GM21529 (cell line): Measurements from ENCODE around the gene HUS1.
A peak's percentile ranks its signal among the peaks of the same experiment; 100 is the strongest.
"Not testable (repeated sequence)": the region's sequence is repeated elsewhere in the genome, so short reads cannot be mapped to it uniquely, and the experiment has no call there.

Source experiments
- ATAC-seq: cut with Tn5 transposase; IDR thresholded peaks from one replicate; pipeline ENCODE4 v1.9.1; 2021; ENCODE audit not compliant: unreplicated experiment

Gene HUS1

DNA sequence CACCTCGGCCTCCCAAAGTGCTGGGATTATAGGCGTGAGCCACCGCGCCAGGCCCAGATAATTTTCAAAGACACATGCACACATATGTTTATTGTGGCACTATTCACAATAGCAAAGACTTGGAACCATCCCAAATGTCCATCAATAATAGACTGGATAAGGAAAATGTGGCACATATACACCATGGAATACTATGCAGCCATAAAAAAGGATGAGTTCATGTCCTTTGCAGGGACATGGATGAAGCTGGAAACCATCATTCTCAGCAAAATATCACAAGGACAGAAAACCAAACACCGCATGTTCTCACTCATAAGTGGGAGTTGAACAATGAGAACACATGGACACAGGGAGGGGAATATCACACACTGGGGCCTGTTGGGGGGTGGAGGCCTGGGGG lies 1.2 kb upstream of the HUS1 start:
- not testable (repeated sequence) for ATAC-seq

DNA sequence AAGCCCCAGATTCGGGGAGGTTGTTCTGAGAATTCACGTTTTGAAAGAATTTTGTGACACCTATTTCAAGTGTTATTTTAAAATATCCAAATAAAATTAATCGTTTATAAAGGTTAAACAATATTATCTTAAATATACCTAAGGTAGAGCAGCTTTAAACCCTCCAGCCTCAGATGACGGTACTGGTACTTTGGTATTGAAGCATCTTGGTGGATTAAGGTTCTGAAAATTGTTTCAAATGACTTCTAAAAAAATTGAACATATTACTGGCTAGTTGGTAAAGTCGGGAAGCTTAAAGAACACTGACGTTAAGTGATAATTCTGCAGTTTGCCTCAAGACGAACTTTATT lies 392 bp upstream of the HUS1 start:
- ATAC-seq = no peak

DNA sequence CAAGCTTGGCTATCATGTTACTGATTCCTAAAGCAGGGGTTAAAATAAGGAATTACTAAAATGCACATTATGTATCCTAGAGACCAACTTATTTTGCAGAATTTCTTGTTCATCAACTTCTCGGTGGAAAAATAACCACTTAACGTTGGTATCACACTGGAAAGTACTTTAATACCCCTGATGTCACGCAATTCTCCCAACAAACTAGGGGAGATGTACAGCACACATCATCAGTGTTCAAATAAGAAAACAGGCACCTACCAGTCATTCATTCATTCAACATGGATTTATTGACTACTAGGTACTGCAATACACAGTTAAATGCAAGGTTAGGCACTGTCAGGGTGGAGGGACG lies 648 bp downstream of the HUS1 start:
- no peak for ATAC-seq

DNA sequence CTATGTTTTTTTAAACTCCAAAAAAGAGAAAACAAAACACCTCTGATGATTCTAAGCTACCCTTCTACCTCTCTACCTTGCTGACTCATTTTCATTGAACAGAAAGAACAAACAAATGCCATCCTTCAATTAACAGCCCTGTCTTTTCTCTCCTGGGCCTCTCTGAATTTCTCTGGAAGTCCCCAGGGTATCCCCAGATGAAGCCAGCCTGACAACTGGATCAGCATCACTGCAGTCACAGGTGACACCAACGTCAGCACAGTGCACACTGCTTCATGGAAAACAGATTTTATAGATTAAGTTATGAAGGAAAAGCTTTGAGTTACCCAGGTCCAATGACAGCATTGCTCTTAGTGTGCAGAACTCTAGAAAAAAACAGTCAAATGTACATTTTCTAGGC lies 5.7 kb downstream of the HUS1 start:
- ATAC-seq = no peak

DNA sequence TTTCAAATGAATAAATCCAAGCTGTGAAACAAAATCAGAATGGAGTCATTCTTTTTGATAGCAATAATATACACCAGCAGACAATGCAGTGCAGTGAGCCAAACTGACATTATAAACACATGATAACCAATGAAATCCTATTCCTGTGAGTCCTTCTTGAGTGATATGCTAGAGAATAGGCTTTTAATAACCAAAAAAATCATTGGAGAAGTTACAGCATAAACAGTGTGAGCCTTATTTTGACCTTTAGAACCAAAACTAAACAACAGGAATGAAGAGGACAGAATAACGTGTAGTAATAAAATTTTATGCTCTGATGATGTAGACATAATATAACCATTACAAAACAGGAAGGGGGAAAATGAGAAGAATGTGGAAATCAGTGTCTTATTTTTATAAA lies 8.7 kb downstream of the HUS1 start:
- ATAC-seq = no peak

DNA sequence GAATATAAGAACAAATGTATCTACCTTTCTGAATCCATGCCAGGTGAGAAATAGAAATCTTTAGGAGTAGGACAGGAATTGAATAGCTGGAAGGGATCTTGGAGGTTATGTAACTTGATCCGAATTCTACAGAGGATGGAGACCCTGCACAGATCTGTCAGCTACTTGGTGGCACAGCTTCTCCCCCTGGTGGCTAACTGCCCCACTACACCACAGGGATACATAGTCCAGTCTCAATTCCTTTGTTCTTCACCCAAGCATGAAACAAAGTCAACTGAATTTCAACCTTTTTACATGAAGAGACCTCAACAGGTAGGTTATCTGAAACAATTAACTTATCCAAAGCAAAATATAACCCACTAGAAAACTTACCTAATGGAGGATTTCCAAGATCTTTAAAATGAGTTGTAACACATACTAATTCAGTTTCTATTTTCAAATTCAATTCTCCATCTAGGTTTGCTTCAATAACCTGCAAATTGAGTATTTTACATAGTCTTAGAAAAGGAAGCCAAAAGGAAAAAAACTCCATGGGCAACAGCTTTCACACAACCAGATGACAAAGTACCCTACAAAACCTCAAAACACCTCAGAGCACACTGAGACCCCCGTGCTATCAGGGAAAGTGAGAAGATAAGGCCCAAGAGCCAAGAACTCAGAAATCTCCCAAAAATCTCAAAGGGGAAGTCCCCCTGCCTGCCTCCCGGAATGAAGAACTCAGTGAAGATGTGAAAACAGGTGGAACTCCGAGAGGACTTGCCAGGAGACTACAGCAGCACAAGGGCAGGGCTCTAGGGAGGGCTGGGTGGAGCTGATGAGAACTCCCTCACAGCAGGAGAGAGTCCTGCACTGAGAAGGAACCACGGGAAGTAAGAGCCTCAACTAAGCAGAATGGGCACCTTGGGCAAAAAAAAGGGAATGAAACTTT lies 10.3 kb downstream of the HUS1 start:
- ATAC-seq = peak; percentile 80

DNA sequence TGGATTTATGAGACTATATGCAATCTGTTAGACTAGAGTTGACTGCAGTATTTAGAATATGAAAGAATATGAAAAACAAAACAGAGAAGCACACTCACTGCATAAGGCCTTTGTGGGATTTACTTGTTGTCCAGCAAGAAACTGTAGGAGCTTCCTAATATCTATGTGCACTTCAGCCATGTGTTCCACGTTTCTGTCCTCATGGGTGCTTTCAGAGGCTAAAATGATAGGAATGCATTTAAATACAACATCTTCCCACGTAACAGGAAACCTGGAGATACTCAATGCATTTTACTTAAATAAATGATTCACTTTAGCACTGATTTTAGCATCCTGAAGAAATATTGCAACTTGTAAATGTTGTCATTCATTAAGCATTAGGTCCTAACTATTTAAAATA lies 11.7 kb downstream of the HUS1 start:
- no peak for ATAC-seq

GRCh38 chr7:47967123-47967522 lies 12.3 kb downstream of the HUS1 start:
- ATAC-seq = no peak

- ATAC-seq = no peak
Observed at GRCh38 chr7:47965456-47965855, 14.0 kb downstream of the HUS1 start.

DNA sequence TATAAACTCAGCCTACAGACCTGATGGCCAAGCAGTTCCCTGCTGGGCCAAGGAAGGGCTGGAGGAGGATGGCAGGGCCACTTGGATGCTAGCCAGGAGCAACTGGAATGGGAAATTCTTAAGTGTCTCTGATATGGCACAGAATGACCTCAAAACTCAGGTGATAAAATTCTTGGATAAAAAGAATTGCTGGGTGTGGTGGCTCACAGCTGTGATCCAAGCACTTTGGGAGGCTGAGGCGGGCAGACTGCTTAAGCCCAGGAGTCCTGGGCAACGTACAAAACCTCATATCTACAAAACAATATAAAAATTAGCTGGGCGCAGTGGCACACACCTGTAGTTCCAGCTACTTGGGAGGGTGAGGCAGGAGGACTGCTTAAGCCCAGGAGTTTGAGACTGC lies 17.2 kb downstream of the HUS1 start:
- no peak for ATAC-seq

DNA sequence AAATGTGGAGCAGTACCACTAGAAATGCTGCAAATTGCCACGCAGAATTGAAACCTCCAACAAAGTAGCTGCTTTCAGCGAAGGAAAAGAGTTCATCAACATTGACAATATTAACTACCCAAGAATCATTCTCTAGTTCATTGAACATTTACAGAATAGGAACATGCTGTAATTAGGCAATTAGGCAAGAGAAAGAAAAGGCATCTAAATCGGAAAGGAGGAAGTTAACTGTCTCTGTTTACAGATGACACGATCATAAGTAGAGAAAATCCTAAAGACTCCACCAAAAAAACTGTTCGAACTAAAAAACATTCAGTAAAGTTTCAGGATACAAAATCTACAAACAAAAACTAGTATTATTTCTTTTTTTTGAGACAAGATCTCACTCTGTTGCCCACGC lies 22.3 kb downstream of the HUS1 start:
- ATAC-seq = no peak

DNA sequence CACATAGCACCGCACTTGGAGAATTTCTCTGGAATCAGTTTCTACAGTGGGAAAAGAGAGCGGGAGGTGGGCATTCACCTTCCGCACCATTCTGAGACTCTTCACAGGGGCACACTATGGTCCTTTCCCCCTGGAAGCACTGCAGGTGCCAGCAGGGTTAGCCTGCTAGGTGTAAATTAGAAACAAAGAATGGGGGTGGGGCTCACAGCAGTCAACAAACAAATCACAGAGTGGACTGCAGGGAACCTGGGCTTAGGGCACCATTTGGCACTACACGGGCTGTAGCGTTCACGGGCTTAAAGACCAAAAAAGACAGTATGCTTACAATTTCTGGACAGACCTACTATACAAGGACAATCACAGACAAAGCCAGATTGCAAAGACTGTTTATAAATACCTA lies 23.2 kb downstream of the HUS1 start:
- no peak for ATAC-seq

DNA sequence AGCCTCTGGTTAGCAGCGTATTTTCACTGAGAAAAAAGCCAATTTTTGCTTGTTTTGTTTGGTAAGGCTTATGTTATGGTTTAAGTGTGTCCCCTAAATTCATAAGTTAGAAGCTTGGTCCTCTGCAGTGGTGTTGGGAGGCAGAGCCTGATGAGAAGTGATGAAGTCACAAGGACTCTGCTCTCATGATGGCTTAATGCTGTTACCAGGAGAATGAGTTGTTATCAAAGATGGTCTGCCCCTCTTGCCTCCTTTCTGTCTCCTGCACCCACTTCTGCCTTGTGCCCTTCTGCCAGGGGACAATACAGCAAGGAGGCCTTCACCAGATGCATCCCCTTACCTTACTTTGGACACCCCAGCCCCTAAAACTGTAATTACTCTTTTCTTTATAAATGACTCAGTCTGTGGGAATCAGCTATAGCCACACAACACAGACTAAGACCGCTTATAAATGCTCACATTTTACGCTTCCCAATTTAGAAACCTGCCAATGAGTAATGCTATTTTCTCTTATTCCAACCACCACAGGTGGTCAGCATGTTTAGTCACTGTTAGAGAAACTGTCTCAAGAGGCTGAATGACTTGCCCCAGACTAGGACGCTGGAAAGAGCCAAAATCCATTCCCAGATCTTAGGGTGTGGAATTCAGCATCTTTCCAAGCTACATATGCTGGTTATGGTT lies 25.0 kb downstream of the HUS1 start:
- ATAC-seq = peak; percentile 44

DNA sequence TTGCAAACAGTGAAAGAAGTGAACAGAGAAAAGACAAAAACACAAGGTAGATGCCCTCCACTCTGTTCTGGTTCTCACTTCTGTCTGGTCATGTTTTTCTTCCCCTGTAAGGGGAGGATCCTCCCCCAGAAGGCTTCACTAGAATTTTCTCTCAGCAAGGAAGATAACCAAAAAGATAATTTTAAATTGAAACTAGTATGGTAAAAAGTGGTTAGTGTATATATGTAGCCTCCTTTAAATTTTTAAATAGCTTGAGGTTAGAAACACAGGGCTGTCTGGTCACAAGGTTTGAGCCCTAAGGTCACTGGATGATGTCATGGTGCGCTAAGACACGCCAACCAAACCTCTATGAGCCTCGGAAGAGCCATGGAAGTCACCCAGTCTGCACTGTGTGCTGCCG lies 25.6 kb downstream of the HUS1 start:
- ATAC-seq = peak; percentile 79

GRCh38 chr7:47952224-47952623 lies 27.2 kb downstream of the HUS1 start:
- no peak for ATAC-seq

DNA sequence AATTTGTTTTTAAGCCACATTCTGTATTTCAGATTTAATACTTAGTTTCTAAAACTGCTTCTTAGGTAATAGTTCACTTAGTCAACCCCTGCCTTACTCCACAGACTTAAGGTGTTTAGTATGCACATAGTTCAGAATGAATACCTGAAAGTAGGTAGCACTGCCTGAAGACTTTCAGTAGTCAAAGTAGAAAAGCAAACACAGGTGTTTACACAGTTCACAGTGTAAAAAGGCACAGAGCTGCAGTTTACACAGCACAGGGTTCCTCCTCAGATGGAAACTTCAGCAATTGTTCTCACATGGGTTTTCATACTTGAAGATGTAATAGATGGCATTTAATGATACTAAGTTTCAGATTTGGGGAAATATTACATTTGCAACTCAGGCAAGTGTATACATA lies 28.0 kb downstream of the HUS1 start:
- no peak for ATAC-seq

DNA sequence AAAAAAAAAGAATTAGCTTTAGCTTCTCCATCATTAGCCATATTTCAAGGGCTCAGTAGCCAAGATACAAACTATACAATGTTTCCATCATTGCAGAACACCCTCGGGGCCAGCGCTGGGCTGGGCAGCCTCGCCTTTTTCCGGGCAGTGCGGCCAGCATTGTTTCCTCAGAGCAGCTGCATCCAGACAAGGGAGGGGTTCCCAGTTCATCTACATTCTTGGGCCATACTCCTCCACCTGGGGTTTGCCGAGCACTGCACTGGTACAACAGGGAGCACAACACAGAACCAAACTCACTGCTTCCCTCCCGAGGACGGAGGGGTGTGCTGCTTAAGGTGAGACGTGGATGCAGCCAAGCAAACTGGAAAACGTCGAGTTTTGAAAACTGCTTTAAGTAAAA lies 28.7 kb downstream of the HUS1 start:
- no peak for ATAC-seq

GRCh38 chr7:47949703-47950102 lies 29.7 kb downstream of the HUS1 start:
- ATAC-seq = no peak

GRCh38 chr7:47948141-47948790 lies 31.1 kb downstream of the HUS1 start, which contains the start of gene PKD1L1:
Gene PKD1L1, minus strand, starts transcription at chr7:47948466. Its CDS starts 26 bp downstream, at chr7:47948440.
- ATAC-seq = no peak

DNA sequence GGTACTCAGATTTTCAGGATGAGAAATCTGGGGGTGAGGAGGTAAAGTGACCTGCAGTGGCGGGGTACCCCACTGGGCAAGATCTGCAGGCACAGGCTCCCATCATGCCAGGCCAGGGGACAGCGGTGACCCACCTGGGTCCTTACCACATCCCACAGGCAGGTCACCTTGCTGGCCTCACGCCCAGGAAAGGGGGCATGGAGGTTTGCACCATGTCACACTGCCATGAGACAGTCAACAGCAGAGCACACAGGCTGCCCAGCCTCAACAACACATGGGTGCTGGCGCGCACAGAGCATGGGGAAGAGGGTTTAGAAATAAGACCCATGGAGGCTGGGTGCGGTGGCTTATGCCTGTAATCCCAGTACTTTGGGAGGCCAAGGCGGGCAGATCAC lies 32.1 kb downstream of the HUS1 start:
- no peak for ATAC-seq

DNA sequence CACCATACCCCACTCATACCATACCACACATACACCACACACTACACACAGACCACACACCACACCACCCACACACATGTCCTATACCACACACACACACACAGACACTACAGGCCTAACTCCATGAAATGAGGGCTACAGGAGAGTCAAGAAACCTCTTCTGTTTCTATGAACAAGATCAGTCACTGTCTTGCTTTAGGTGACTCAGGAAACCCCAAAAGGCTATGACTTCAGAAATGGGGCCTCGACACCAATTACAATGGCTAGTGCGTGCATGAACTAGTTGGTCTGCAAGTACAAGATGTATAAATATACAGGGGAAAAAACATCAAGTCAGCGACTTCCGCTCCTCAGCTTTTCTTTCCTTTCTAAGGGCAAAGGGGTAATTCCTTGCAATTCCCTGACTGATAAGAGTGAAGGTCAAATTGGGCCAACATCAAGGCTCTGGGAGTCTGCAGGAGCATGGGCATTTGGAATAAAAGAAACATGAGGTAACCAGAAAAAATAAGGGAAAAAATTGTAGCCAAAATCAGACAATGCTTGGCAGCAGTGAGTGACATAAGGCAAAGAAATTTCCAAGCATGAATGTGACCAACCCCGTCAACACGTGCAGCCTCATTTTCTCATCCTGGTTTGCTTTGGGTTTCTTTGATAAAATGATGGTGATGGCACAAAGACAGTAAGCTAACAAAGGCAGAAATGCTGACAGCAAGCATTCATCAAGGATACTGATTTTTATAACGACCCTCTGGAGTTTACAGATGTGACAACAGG lies 32.6 kb downstream of the HUS1 start:
- no peak for ATAC-seq
